Spleen (tissue), 11 donors: Measurements from ENCODE around the gene TUT7. TPM values are rescaled to one million over a fixed set of nuclear protein-coding genes. Genes with fewer than 3 reads are reported as not detected.

Source experiments
- DNase-seq: peaks from one replicate; pipeline ENCODE4 v3.0.0-alpha.2; 2020
- H3K27ac ChIP-seq, 8 donors: fragments of 200-600 bp; sonication (generic) in 7 of 8; 1 replicate in 4 of 8; 2 replicates in 4 of 8; pipeline versions ENCODE4 v1.5.0 to v1.8.0; 2016 to 2021; ENCODE audit warnings: inconsistent platforms in 4 of 8, mild to moderate bottlenecking in 4 of 8, moderate library complexity in 1 of 8
- H3K27me3 ChIP-seq, 7 donors: fragments of 200-600 bp; sonication (generic) in 6 of 7; replicated peaks in 1 of 7; 1 replicate in 4 of 7; 2 replicates in 3 of 7; pipeline versions ENCODE4 v1.5.0 to v1.8.0; 2016 to 2021; ENCODE audit warnings: inconsistent platforms in 3 of 7, mild to moderate bottlenecking in 1 of 7
- H3K36me3 ChIP-seq, 6 donors: fragments of 200-600 bp; sonication (generic) in 5 of 6; 1 replicate in 4 of 6; 2 replicates in 2 of 6; pipeline versions ENCODE4 v1.5.0 to v1.8.0; 2016 to 2021; ENCODE audit warnings: inconsistent platforms in 2 of 6
- H3K4me1 ChIP-seq, 6 donors: fragments of 200-600 bp; sonication (generic) in 5 of 6; 1 replicate in 3 of 6; 2 replicates in 3 of 6; pipeline versions ENCODE4 v1.5.0 to v1.8.0; 2016 to 2021; ENCODE audit warnings: inconsistent platforms in 3 of 6
- H3K4me3 ChIP-seq, 8 donors: fragments of 200-600 bp; sonication (generic) in 7 of 8; 1 replicate in 4 of 8; 2 replicates in 4 of 8; pipeline versions ENCODE4 v1.5.0 to v1.8.0; 2016 to 2021; ENCODE audit warnings: inconsistent platforms in 4 of 8, mild to moderate bottlenecking in 4 of 8, moderate library complexity in 2 of 8
- H3K9me3 ChIP-seq, 8 donors: fragments of 200-600 bp; sonication (generic) in 7 of 8; 1 replicate in 4 of 8; 2 replicates in 4 of 8; pipeline versions ENCODE4 v1.5.0 to v1.8.0; 2016 to 2021; ENCODE audit warnings: inconsistent platforms in 4 of 8
- POLR2A ChIP-seq, 3 donors: fragments of 450-650 bp; IDR thresholded peaks; one replicate each; pipeline ENCODE4 v1.5.1; 2017; ENCODE audit warnings: antibody characterized with exemption in 3 of 3, mild to moderate bottlenecking in 1 of 3
- POLR2AphosphoS5 ChIP-seq, 3 donors: sonication (generic); formaldehyde crosslinking; IDR thresholded peaks; one replicate each; pipeline ENCODE4 v1.5.1; 2017; ENCODE audit warnings: antibody characterized with exemption in 3 of 3
- WGBS, 5 donors: extraction: QIAGEN DNeasy Blood & Tissue Kit in 3 of 5; methylation state at CpG; one replicate each; pipeline versions ENCODE4 v1.1.5 to v1.1.7; 2013 to 2018; 5-methylcytosine and 5-hydroxymethylcytosine counted together
- intact Hi-C: fragments of 100-400 bp; cut with DNase I; formaldehyde crosslinking; loops from one replicate; pipeline ENCODE4 v1.15.0; 2023; ENCODE audit warnings: low total_unique reads
- polyA plus RNA-seq, 3 donors: library from polyadenylated mRNA; stranded (reverse); fragments of 200-250 nt; gene quantifications; one replicate each; pipeline ENCODE4 v1.2.1, GENCODE V29; 2013
- total RNA-seq, 7 donors: library from RNA; depleted of rRNA in 3 of 7; stranded (reverse); fragments of >200 nt in 3 of 7; fragmentation: NEBNext Ultra II Directional in 4 of 7; extraction: Animal tissue kit (Norgen Biotek cat#: 25700) in 4 of 7; gene quantifications; one replicate each; pipeline versions ENCODE4 v1.1.0 to v1.2.1, GENCODE V29; 2016 to 2021
- TF ChIP-seq, protein P1 (sequence below), 11 experiments: fragments of 200-600 bp in 7 of 11; fragments of 450-650 bp in 4 of 11; sonication (generic) in 4 of 11; IDR thresholded peaks in 8 of 11; conservative IDR thresholded peaks in 3 of 11; 1 replicate in 7 of 11; 2 replicates in 4 of 11; pipeline versions ENCODE4 v1.4.0 to v1.8.0; 2016 to 2021; ENCODE audit warnings: antibody characterized with exemption in 11 of 11, inconsistent platforms in 4 of 11, mild to moderate bottlenecking in 1 of 11
- donor health status: healthy with polysubstance abuse.
- donor health status: DM: no; HTN: no; CAD: no; lungs with moderate emphysema.
- donor health status: DM: no; HTN: no; CAD: no.
- donor health status: Bipolar disorder and iron deficiency.
- donor health status: healthy.
- donor health status: DM: no; HTN: no; CAD: no.
- donor health status: DM: yes; HTN: yes; CAD: no.

Gene TUT7
- total and polyA plus RNA-seq, 10 donors: 17.9 to 119 (median 58.8) TPM

DNA sequence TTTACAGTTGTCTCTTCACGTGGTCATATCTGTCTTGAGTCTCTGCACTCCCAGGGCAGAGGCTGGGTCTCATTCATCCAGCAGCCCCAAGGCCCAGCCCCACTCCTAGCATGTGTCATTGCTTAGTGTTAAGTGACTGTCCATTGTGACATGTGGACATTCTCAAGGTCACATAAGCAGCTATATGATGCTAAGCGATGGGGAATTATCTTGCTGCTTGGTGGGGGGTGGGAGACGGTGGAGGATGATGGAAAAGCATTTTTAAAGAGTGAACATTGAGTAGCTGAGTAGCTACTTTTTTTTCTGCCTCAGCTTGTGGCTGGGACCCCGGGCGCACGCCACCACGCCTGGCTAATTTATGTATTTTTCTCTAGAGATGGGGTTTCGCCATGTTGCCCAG is 94.7 kb downstream of the TUT7 start, which contains the start of gene C9orf153:
TSS of gene C9orf153 (minus strand) at position 101 of the 400 bp plus-strand sequence. CDS start 30,054 bp downstream, outside the sequence.
- Histone ChIP-seq H3K36me3 (peaks cover 0 to 41% (median 17%) of the 10 kb centered on the region in 6 donors), H3K4me1 (no peaks in the 10 kb centered on the region), H3K27ac (no peak within 1 kb of the TSS), H3K27me3 (no peaks in the 10 kb centered on the region), H3K9me3 (no peaks in the 10 kb centered on the region), H3K4me3 (no peak within 1 kb of the TSS)
- WGBS, 5 donors: 82 to 92% (median 89%) methylated on average over 8 of the region's 8 CpGs
- TF ChIP-seq POLR2A (IDR thresholded peaks at IDR 0.05) (no peak), POLR2AphosphoS5 (IDR thresholded peaks at IDR 0.05) (no peak)
- TF ChIP-seq, protein P1, sequence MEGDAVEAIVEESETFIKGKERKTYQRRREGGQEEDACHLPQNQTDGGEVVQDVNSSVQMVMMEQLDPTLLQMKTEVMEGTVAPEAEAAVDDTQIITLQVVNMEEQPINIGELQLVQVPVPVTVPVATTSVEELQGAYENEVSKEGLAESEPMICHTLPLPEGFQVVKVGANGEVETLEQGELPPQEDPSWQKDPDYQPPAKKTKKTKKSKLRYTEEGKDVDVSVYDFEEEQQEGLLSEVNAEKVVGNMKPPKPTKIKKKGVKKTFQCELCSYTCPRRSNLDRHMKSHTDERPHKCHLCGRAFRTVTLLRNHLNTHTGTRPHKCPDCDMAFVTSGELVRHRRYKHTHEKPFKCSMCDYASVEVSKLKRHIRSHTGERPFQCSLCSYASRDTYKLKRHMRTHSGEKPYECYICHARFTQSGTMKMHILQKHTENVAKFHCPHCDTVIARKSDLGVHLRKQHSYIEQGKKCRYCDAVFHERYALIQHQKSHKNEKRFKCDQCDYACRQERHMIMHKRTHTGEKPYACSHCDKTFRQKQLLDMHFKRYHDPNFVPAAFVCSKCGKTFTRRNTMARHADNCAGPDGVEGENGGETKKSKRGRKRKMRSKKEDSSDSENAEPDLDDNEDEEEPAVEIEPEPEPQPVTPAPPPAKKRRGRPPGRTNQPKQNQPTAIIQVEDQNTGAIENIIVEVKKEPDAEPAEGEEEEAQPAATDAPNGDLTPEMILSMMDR (IDR thresholded peaks at IDR 0.05 in 8 of 11, conservative IDR thresholded peaks at IDR 0.05 in 3 of 11): no peak
- intact Hi-C loops: no loop called here
- no peak for DNase-seq

DNA sequence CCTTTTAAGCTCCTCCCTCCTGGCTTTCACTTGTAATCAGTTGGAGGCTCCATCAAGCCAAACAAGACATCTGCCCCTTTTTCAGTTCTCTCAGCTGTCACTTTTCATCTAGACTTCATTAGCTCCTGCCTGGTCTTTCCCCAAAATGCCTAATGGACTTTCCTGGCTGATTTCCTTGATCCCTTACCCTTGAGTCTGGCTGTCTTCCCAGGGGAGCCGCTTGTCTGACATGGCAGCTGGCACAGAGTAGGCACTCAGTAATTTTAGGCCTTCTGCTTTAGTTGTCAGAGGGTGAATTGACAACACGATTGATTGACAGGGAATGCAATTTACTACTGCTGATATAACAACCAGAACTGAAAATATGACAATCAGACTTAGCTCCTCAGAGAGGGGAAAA is 96.8 kb downstream of the TUT7 start:
- H3K27ac ChIP-seq: no peak overlapping the region
- no peaks in the 10 kb centered on the region for H3K27me3 ChIP-seq
- H3K4me3 ChIP-seq: no peak overlapping the region
- DNase-seq: no peak
- TF ChIP-seq, protein P1 (IDR thresholded peaks at IDR 0.05 in 8 of 11, conservative IDR thresholded peaks at IDR 0.05 in 3 of 11): no peak
- TF ChIP-seq POLR2A (IDR thresholded peaks at IDR 0.05) (no peak), POLR2AphosphoS5 (IDR thresholded peaks at IDR 0.05) (no peak)
- peaks cover 7 to 20% (median 16%) of the 10 kb centered on the region in 8 donors for H3K9me3 ChIP-seq
- WGBS, 5 donors: 78 to 90% (median 86%) methylated on average over 2 of the region's 2 CpGs
- intact Hi-C loops: no loop called here
- no peaks in the 10 kb centered on the region for H3K4me1 ChIP-seq
- peaks cover 0 to 20% (median under 1%) of the 10 kb centered on the region in 6 donors for H3K36me3 ChIP-seq

DNA sequence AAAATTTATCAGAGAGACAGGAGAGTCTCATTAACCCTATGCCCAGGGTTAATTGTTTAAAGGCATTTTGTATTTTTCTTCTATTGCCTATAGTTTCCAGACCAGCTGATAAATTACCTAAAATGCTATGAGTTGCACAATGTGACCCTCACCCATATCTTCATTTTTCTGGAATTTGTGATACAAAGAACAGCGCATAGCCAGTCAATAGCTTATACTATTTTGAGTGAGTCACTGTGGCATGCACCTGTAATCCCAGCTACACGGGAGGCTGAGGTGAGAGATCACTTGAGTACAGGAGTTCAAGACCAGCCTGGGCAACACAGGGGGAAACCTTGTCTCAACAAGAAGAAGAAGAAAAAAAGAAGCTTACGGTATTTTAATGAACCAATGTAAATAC is 97.6 kb downstream of the TUT7 start:
- 89 to 96% (median 92%) methylated on average over 3 of the region's 3 CpGs for WGBS, 5 donors
- no peaks in the 10 kb centered on the region for H3K4me1 ChIP-seq
- H3K27me3 ChIP-seq: no peaks in the 10 kb centered on the region
- H3K27ac ChIP-seq: no peak overlapping the region
- TF ChIP-seq POLR2A (IDR thresholded peaks at IDR 0.05): no peak
- no peak for TF ChIP-seq POLR2AphosphoS5 (IDR thresholded peaks at IDR 0.05)
- TF ChIP-seq, protein P1 (IDR thresholded peaks at IDR 0.05 in 8 of 11, conservative IDR thresholded peaks at IDR 0.05 in 3 of 11): no peak
- H3K36me3 ChIP-seq: peaks cover 0 to 14% (median 0%) of the 10 kb centered on the region in 6 donors
- H3K9me3 ChIP-seq: peaks cover 7 to 28% (median 21%) of the 10 kb centered on the region in 8 donors
- H3K4me3 ChIP-seq: no peak overlapping the region
- no peak for DNase-seq
- intact Hi-C loops: no loop called here

DNA sequence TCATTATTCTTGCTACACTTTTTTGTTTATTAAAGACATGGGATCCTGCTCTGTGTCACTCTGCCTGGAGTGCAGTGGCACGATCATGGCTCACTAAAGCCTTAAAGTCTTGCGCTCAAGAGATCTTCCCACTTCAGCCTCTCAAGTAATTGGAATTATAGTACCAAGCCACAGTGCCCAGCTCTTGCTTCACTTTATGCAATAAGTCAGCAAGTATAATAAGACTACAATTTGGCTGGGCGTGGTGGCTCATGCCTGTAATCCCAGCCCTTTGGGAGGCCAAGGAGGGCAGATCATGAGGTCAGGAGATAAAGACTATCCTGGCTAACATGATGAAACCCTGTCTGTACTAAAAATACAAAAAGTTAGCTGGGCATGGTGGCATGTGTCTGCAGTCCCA is 100.6 kb downstream of the TUT7 start:
- Histone ChIP-seq H3K27ac (no peak overlapping the region), H3K9me3 (peaks cover 7 to 28% (median 21%) of the 10 kb centered on the region in 8 donors), H3K27me3 (no peaks in the 10 kb centered on the region), H3K4me1 (no peaks in the 10 kb centered on the region), H3K4me3 (no peak overlapping the region), H3K36me3 (no peaks in the 10 kb centered on the region)
- TF ChIP-seq, protein P1 (IDR thresholded peaks at IDR 0.05 in 8 of 11, conservative IDR thresholded peaks at IDR 0.05 in 3 of 11): no peak
- TF ChIP-seq POLR2AphosphoS5 (IDR thresholded peaks at IDR 0.05) (no peak), POLR2A (IDR thresholded peaks at IDR 0.05) (no peak)
- intact Hi-C loops: no loop called here
- 90 to 98% (median 95%) methylated on average over 3 of the region's 3 CpGs for WGBS, 5 donors
- DNase-seq: no peak
